ENCODE data around the gene CCNL1. TPM values are rescaled to one million over a fixed set of nuclear protein-coding genes. Genes with fewer than 3 reads are reported as not detected.
A peak's percentile ranks its signal among the peaks of the same experiment; 100 is the strongest.
"Not testable (repeated sequence)": the region's sequence is repeated elsewhere in the genome, so short reads cannot be mapped to it uniquely, and the experiment has no call there.

Gene CCNL1
- total RNA-seq: 172 TPM

- peak; percentile 97 for DNase-seq (ENCODE audit: low spot score)
These were observed at the start of gene CCNL1 for GRCh38 chr3:157159762-157160657. Gene CCNL1, minus strand, starts transcription at chr3:157160147. Its CDS starts 53 bp downstream, at chr3:157160094.

GRCh38 chr3:157204880-157205279 lies 44.9 kb upstream of the CCNL1 start:
- DNase-seq (ENCODE audit: low spot score): no peak

GRCh38 chr3:157204431-157204830 lies 44.5 kb upstream of the CCNL1 start:
- DNase-seq (ENCODE audit: low spot score): no peak

GRCh38 chr3:157201648-157202278 lies 41.8 kb upstream of the CCNL1 start:
- DNase-seq (ENCODE audit: low spot score): no peak

- DNase-seq (ENCODE audit: low spot score): no peak
These were observed 39.9 kb upstream of the CCNL1 start for GRCh38 chr3:157199841-157200240.

GRCh38 chr3:157195965-157196364 lies 36.0 kb upstream of the CCNL1 start:
- no peak for DNase-seq (ENCODE audit: low spot score)

- not testable (repeated sequence) for DNase-seq (ENCODE audit: low spot score)
These were observed 31.2 kb upstream of the CCNL1 start for GRCh38 chr3:157191149-157191548.

GRCh38 chr3:157190380-157190872 lies 30.5 kb upstream of the CCNL1 start:
- DNase-seq (ENCODE audit: low spot score): no peak

- DNase-seq (ENCODE audit: low spot score): no peak
These were observed 28.4 kb upstream of the CCNL1 start for GRCh38 chr3:157188391-157188790.

- no peak for DNase-seq (ENCODE audit: low spot score)
These were observed 22.9 kb upstream of the CCNL1 start for GRCh38 chr3:157182879-157183278.

- DNase-seq (ENCODE audit: low spot score): no peak
These were observed 20.3 kb upstream of the CCNL1 start for GRCh38 chr3:157180262-157180661.

- no peak for DNase-seq (ENCODE audit: low spot score)
These were observed 19.4 kb upstream of the CCNL1 start for GRCh38 chr3:157179365-157179803.

GRCh38 chr3:157178503-157179364 lies 18.8 kb upstream of the CCNL1 start:
- not testable (repeated sequence) for DNase-seq (ENCODE audit: low spot score)

GRCh38 chr3:157177801-157178453 lies 18.0 kb upstream of the CCNL1 start:
- not testable (repeated sequence) for DNase-seq (ENCODE audit: low spot score)

- no peak for DNase-seq (ENCODE audit: low spot score)
These were observed 17.0 kb upstream of the CCNL1 start for GRCh38 chr3:157176934-157177333.

- DNase-seq (ENCODE audit: low spot score): no peak
These were observed 16.0 kb upstream of the CCNL1 start for GRCh38 chr3:157175691-157176507.

- peak; percentile 100 for DNase-seq (ENCODE audit: low spot score)
These were observed 14.9 kb upstream of the CCNL1 start for GRCh38 chr3:157174649-157175498.

GRCh38 chr3:157174290-157174648 lies 14.3 kb upstream of the CCNL1 start:
- no peak for DNase-seq (ENCODE audit: low spot score)

GRCh38 chr3:157173343-157173742 lies 13.4 kb upstream of the CCNL1 start:
- DNase-seq (ENCODE audit: low spot score): not testable (repeated sequence)

GRCh38 chr3:157172746-157173145 lies 12.8 kb upstream of the CCNL1 start:
- no peak for DNase-seq (ENCODE audit: low spot score)
